HFFc6 (cell line): Measurements from ENCODE around the gene EHHADH. TPM values are rescaled to one million over a fixed set of nuclear protein-coding genes. Genes with fewer than 3 reads are reported as not detected.
A peak's percentile ranks its signal among the peaks of the same experiment; 100 is the strongest.

Experiments
- DNase-seq: peaks from one replicate; pipeline ENCODE4 v3.0.0-alpha.2; 2018
- H3K27ac Mint-ChIP-seq: 2 replicates; pipeline ENCODE4 v1.8.0; 2020; ENCODE audit warnings: mild to moderate bottlenecking, mixed read lengths
- H3K27me3 Mint-ChIP-seq: 2 replicates; pipeline ENCODE4 v1.8.0; 2021; ENCODE audit warnings: mild to moderate bottlenecking, moderate library complexity, mixed read lengths; ENCODE audit not compliant: insufficient read depth
- H3K36me3 Mint-ChIP-seq: 2 replicates; pipeline ENCODE4 v1.8.0; 2021; ENCODE audit warnings: low read depth, mixed read lengths
- H3K4me1 Mint-ChIP-seq: 2 replicates; pipeline ENCODE4 v1.8.0; 2020; ENCODE audit warnings: low read depth, mixed read lengths
- H3K4me3 Mint-ChIP-seq: 2 replicates; pipeline ENCODE4 v1.8.0; 2020; ENCODE audit warnings: mild to moderate bottlenecking, moderate library complexity, mixed read lengths
- H3K9me3 Mint-ChIP-seq: 2 replicates; pipeline ENCODE4 v1.8.0; 2020; ENCODE audit warnings: mild to moderate bottlenecking, mixed read lengths
- total RNA-seq, 6 experiments: library from RNA; stranded (reverse); fragmentation: NEBNext Ultra II Directional; extraction: Animal tissue kit (Norgen Biotek cat#: 25700); gene quantifications; 2 replicates in 1 of 6; 3 replicates in 5 of 6; pipeline ENCODE4 v1.2.3, GENCODE V29; 2021
- TF ChIP-seq, protein P1 (sequence below): fragments of 200-600 bp; sonication (generic); IDR thresholded peaks from 2 replicates; pipeline ENCODE4 v1.5.0; 2021; ENCODE audit warnings: antibody characterized with exemption, mild to moderate bottlenecking

Gene EHHADH
- total RNA-seq, 6 experiments from 2014 or later = 4.2 to 7.4 (median 6.4) TPM

DNA sequence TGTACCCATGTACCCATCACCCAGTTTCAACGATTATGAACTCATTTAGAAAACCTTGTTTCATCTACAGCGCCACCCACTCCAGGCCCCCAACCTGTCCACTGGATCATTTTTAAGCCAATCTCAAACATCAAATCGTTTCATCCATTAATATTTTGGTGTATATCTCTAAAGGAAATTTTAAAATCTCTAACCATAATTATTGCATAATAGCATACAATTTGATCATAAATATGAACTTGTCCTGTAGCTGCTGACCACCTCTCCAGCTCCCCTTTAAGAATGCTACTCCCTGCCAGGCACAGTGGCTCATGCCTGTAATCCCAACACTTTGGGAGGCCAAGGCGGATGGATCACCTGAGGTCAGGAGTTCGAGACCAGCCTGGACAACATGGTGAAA, 98.2 kb downstream of the EHHADH start:
- Mint-ChIP-seq H3K4me3 (no peak overlapping the region), H3K27me3 (peaks cover 15% of the 10 kb centered on the region), H3K4me1 (no peaks in the 10 kb centered on the region), H3K9me3 (no peaks in the 10 kb centered on the region), H3K36me3 (no peaks in the 10 kb centered on the region), H3K27ac (no peak overlapping the region)
- DNase-seq = no peak
- TF ChIP-seq, protein P1, sequence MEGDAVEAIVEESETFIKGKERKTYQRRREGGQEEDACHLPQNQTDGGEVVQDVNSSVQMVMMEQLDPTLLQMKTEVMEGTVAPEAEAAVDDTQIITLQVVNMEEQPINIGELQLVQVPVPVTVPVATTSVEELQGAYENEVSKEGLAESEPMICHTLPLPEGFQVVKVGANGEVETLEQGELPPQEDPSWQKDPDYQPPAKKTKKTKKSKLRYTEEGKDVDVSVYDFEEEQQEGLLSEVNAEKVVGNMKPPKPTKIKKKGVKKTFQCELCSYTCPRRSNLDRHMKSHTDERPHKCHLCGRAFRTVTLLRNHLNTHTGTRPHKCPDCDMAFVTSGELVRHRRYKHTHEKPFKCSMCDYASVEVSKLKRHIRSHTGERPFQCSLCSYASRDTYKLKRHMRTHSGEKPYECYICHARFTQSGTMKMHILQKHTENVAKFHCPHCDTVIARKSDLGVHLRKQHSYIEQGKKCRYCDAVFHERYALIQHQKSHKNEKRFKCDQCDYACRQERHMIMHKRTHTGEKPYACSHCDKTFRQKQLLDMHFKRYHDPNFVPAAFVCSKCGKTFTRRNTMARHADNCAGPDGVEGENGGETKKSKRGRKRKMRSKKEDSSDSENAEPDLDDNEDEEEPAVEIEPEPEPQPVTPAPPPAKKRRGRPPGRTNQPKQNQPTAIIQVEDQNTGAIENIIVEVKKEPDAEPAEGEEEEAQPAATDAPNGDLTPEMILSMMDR = no peak

DNA sequence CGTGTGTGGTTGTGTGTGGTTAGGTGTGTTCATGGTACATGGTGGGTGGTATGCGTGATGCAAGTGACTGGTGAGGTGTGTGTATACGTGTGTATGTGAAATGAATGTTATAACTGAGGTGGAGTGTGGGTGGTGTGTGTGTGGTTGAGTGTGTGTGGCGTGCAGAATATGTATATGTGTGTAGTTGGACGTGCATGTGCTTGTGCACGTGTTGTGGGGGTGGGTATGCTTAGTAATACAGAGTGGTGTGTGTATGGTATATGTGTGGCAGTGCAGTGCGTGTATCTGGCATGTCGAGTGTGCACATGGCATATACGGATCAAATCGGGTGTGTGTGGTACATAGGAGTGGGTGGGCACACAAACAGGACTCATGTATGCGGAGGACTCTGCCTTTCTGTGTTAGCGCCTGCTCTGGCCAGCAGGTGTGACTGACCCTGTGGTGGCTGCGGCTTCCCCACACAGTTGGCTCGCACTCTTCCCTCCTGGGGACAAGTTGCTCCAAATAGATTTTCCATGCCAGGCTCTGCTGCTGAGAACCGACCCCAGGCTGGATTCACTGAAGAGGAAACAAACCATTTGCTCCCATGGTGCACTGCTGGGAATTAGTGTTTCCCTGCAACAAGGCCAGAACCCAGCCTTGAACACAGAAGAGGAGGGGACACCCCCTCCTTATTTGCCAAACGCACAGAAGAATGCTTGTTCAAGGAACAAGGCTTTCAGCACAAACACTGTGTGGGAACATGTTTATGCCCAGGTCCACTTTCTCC, 99.8 kb downstream of the EHHADH start:
- Mint-ChIP-seq H3K27me3 (peaks cover 21% of the 10 kb centered on the region), H3K4me3 (no peak overlapping the region), H3K4me1 (no peaks in the 10 kb centered on the region), H3K36me3 (no peaks in the 10 kb centered on the region), H3K9me3 (no peaks in the 10 kb centered on the region), H3K27ac (no peak overlapping the region)
- DNase-seq = no peak
- TF ChIP-seq, protein P1 = no peak

DNA sequence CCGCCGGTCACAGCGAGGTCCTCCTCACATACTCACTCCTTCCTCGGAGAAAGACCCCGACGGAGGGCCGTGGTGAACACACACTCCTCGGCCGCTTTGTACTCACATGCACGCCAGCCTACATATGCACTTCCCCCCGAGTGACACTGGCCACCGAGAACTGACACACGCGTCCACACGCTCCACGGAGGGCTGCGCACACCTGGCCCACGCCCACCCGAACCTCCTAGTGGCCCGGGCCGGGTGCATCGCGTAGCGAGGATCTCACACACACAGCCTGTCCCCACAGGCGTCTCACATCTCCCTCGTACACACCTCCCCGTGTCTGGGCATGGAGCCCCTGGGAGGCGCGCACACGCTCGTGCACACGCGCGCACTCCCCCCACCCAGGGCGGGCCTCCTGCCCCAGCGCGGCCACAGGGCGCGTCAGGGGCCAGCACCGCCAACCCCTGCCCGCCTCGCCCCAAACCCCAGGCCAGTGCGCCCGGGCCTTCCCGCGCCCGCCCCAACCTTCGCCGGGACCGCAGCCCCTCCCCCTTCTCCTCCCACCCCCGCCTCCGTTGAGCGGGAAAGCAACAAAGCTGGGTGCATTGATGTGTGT, 100.6 kb downstream of the EHHADH start:
- no peak for DNase-seq
- H3K27ac Mint-ChIP-seq = no peak overlapping the region
- peak overlapping the region; percentile 81 for H3K4me3 Mint-ChIP-seq
- no peaks in the 10 kb centered on the region for H3K36me3 Mint-ChIP-seq
- peaks cover 17% of the 10 kb centered on the region for H3K27me3 Mint-ChIP-seq
- no peaks in the 10 kb centered on the region for H3K4me1 Mint-ChIP-seq
- no peaks in the 10 kb centered on the region for H3K9me3 Mint-ChIP-seq
- TF ChIP-seq, protein P1 = no peak

DNA sequence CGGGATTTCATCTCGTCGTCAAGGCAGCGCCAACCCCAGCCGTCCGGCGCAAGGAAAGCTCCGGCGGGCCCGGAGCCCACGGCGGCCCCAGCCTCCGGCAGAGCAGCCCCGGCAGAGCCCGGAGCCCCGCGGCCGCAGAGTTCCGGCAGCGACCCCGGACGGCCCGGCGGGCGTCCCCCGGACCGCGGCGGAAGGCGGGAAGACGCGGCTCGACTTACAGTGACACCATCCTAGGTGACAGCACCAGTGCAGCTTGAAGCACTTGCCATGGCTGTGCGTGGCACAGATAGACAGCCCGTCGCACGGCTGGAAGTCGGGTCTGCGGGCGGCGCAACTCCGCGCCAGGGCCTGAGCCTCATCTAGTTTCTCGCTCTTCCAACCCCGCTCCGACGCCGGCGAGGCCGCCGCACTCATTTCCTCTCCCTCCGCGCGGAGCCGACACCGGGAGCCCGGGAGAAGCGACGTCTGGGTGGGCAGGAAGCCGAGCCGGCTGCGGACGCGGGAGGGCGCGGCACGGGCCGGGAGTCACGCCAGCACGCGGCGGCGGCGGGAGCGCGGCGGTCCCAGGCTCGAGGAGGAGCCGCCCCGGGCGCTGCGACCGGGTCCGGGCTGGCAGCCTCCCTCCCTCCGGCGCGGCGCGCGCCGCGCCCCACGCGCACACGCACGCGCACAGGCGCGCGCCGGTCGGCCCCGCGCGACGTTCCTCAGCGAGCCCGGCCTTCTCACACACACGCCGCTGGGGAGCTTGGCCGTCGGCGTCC, 101.3 kb downstream of the EHHADH start, which contains the start of gene C3orf70:
Gene C3orf70, minus strand, starts transcription at position 651 of the 761 bp plus-strand sequence. Its CDS starts 237 bp downstream, at position 414.
- TF ChIP-seq, protein P1 = no peak
- no peaks in the 10 kb centered on the region for H3K4me1 Mint-ChIP-seq
- no peak for DNase-seq
- H3K4me3 Mint-ChIP-seq = peak within 1 kb of the TSS; percentile 81
- peaks cover 17% of the 10 kb centered on the region for H3K27me3 Mint-ChIP-seq
- H3K36me3 Mint-ChIP-seq = no peaks in the 10 kb centered on the region
- no peak within 1 kb of the TSS for H3K27ac Mint-ChIP-seq
- no peaks in the 10 kb centered on the region for H3K9me3 Mint-ChIP-seq

DNA sequence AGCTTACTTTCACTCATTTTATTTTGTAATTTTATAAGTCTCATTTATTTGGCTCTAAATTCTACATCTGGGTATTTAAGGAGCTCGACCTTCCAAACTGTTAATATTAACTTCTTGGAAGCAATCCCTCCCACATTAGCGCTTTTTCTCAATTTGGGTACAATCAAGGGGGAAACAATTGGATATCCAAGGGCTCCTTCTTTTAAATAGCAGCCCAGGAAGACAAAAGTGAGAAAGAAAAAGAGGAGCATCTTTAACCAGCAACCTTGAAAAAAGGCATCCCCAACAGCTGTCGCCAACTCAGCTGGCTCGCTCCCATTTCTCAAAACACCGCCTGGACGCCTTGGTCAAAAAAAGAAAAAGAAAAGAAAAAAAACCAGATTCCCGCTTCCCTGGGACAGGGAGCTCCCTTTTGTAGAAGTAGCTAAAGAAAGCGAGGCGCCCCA, 101.9 kb downstream of the EHHADH start:
- no peaks in the 10 kb centered on the region for H3K4me1 Mint-ChIP-seq
- peak overlapping the region; percentile 65; the same call in 1 of the 2 replicates for H3K4me3 Mint-ChIP-seq
- DNase-seq = no peak
- TF ChIP-seq, protein P1 = no peak
- H3K9me3 Mint-ChIP-seq = no peaks in the 10 kb centered on the region
- H3K36me3 Mint-ChIP-seq = no peaks in the 10 kb centered on the region
- H3K27ac Mint-ChIP-seq = no peak overlapping the region
- H3K27me3 Mint-ChIP-seq = peaks cover 17% of the 10 kb centered on the region
